SK-N-SH treated with all-trans-retinoic acid at 6 μM for 48 hours (cell line): ENCODE results near the gene SPIN2A.

Source experiments
- SNAI2 ChIP-seq: fragments of 250-450 bp; sonication (Bioruptor Pico); IDR thresholded peaks from 2 replicates; pipeline ENCODE4 v1.5.0; 2020; ENCODE audit warnings: mild to moderate bottlenecking, moderate library complexity
- TCF4 ChIP-seq: fragments of 250-450 bp; sonication (Bioruptor Pico); IDR thresholded peaks from 2 replicates; pipeline ENCODE4 v1.8.0; 2021; ENCODE audit warnings: mild to moderate bottlenecking, moderate library complexity, borderline replicate concordance

- TF ChIP-seq SNAI2 (CRISPR knock-in tag) (no peak), TCF4 (no peak)
These were observed 15.9 kb downstream of the SPIN2A start, which contains the start of gene SPIN2B for GRCh38 chrX:57121162-57121755.
